Esophagus (tissue), 2 donors: ENCODE measurements around the gene TPO. TPM values are rescaled to one million over a fixed set of nuclear protein-coding genes. Genes with fewer than 3 reads are reported as not detected.

Experiments
- H3K27ac ChIP-seq, 2 donors: one replicate each; pipeline ENCODE4 v1.5.1; 2013; ENCODE audit warnings: low read depth in 2 of 2, mild to moderate bottlenecking in 2 of 2, inconsistent platforms in 1 of 2, low read length in 1 of 2, moderate library complexity in 1 of 2
- H3K27me3 ChIP-seq, 2 donors: one replicate each; pipeline ENCODE4 v1.6.1; 2013; ENCODE audit warnings: low read length in 2 of 2, control low read depth in 1 of 2, mild to moderate bottlenecking in 1 of 2; ENCODE audit not compliant: insufficient read depth in 2 of 2, control insufficient read depth in 1 of 2
- H3K36me3 ChIP-seq, 2 donors: one replicate each; pipeline ENCODE4 v1.6.1; 2013; ENCODE audit warnings: low read length in 1 of 2; ENCODE audit not compliant: control insufficient read depth in 2 of 2, insufficient read depth in 2 of 2
- H3K4me1 ChIP-seq, 2 donors: one replicate each; pipeline ENCODE4 v1.6.1; 2013; ENCODE audit warnings: low read length in 1 of 2; ENCODE audit not compliant: control insufficient read depth in 2 of 2, insufficient read depth in 2 of 2
- H3K4me3 ChIP-seq, 2 donors: one replicate each; pipeline ENCODE4 v1.5.1; 2013; ENCODE audit warnings: low read length in 2 of 2, mild to moderate bottlenecking in 2 of 2, low read depth in 1 of 2, moderate library complexity in 1 of 2
- H3K9me3 ChIP-seq, 2 donors: one replicate each; pipeline ENCODE4 v1.6.1; 2013; ENCODE audit warnings: mild to moderate bottlenecking in 2 of 2, low read depth in 1 of 2, low read length in 1 of 2, moderate library complexity in 1 of 2; ENCODE audit not compliant: control insufficient read depth in 2 of 2, insufficient read depth in 1 of 2
- WGBS, 2 donors: extraction: QIAGEN DNeasy Blood & Tissue Kit; methylation state at CpG; one replicate each; pipeline ENCODE4 v1.1.7; 2013; 5-methylcytosine and 5-hydroxymethylcytosine counted together
- polyA plus RNA-seq, 2 donors: library from polyadenylated mRNA; stranded (reverse); fragments of 200-250 nt; gene quantifications; one replicate each; pipeline ENCODE4 v1.2.3, GENCODE V29; 2013
- donor health status: healthy with polysubstance abuse.
- donor health status: Bipolar disorder and iron deficiency.

Gene TPO
- polyA plus RNA-seq, 2 donors, result 1.3 to 1.5 TPM

GRCh38 chr2:1420746-1421480 lies 7.7 kb downstream of the TPO start:
- Histone ChIP-seq H3K36me3 (no peaks in the 10 kb centered on the region), H3K4me1 (peaks cover 0 to 2% of the 10 kb centered on the region in 2 donors), H3K27ac (no peak overlapping the region), H3K27me3 (no peaks in the 10 kb centered on the region), H3K9me3 (no peaks in the 10 kb centered on the region), H3K4me3 (no peak overlapping the region)
- WGBS, 2 donors, result 85% methylated on average over 23 of the region's 23 CpGs

- Histone ChIP-seq H3K4me1 (peaks cover 0 to 2% of the 10 kb centered on the region in 2 donors), H3K4me3 (no peak overlapping the region), H3K36me3 (no peaks in the 10 kb centered on the region), H3K9me3 (no peaks in the 10 kb centered on the region), H3K27ac (no peak overlapping the region), H3K27me3 (no peaks in the 10 kb centered on the region)
- 84 to 88% methylated on average over 14 of the region's 14 CpGs for WGBS, 2 donors
These were observed 8.5 kb downstream of the TPO start for GRCh38 chr2:1421731-1422130.

GRCh38 chr2:1422131-1422530 lies 8.9 kb downstream of the TPO start:
- Histone ChIP-seq H3K9me3 (no peaks in the 10 kb centered on the region), H3K27me3 (no peaks in the 10 kb centered on the region), H3K27ac (no peak overlapping the region), H3K4me1 (peaks cover 0 to 2% of the 10 kb centered on the region in 2 donors), H3K36me3 (no peaks in the 10 kb centered on the region), H3K4me3 (no peak overlapping the region)
- WGBS, 2 donors, result 88 to 89% methylated on average over 22 of the region's 22 CpGs

- Histone ChIP-seq H3K27ac (no peak overlapping the region), H3K27me3 (no peaks in the 10 kb centered on the region), H3K36me3 (no peaks in the 10 kb centered on the region), H3K4me3 (no peak overlapping the region), H3K4me1 (peaks cover 0 to 2% of the 10 kb centered on the region in 2 donors), H3K9me3 (no peaks in the 10 kb centered on the region)
- WGBS, 2 donors, result 88 to 92% methylated on average over 26 of the region's 26 CpGs
These were observed 9.5 kb downstream of the TPO start for GRCh38 chr2:1422716-1423285.

GRCh38 chr2:1427086-1427485 lies 13.8 kb downstream of the TPO start:
- H3K9me3 ChIP-seq, result no peaks in the 10 kb centered on the region
- no peaks in the 10 kb centered on the region for H3K27me3 ChIP-seq
- 83 to 91% methylated on average over 3 of the region's 3 CpGs for WGBS, 2 donors
- H3K36me3 ChIP-seq, result no peaks in the 10 kb centered on the region
- no peak overlapping the region for H3K27ac ChIP-seq
- no peaks in the 10 kb centered on the region for H3K4me1 ChIP-seq
- H3K4me3 ChIP-seq, result no peak overlapping the region

- Histone ChIP-seq H3K36me3 (no peaks in the 10 kb centered on the region), H3K27me3 (no peaks in the 10 kb centered on the region), H3K9me3 (no peaks in the 10 kb centered on the region), H3K27ac (no peak overlapping the region), H3K4me3 (no peak overlapping the region), H3K4me1 (no peaks in the 10 kb centered on the region)
- WGBS, 2 donors, result 80 to 84% methylated on average over 2 of the region's 2 CpGs
These were observed 16.6 kb downstream of the TPO start for GRCh38 chr2:1429895-1430294.

- no peaks in the 10 kb centered on the region for H3K36me3 ChIP-seq
- WGBS, 2 donors, result 77 to 88% methylated on average over 2 of the region's 2 CpGs
- no peak overlapping the region for H3K27ac ChIP-seq
- H3K4me3 ChIP-seq, result no peak overlapping the region
- H3K27me3 ChIP-seq, result no peaks in the 10 kb centered on the region
- H3K9me3 ChIP-seq, result no peaks in the 10 kb centered on the region
- no peaks in the 10 kb centered on the region for H3K4me1 ChIP-seq
These were observed 17.2 kb downstream of the TPO start for GRCh38 chr2:1430491-1430890.

GRCh38 chr2:1431886-1432400 lies 18.7 kb downstream of the TPO start:
- H3K9me3 ChIP-seq, result no peaks in the 10 kb centered on the region
- WGBS, 2 donors, result 82 to 94% methylated on average over 6 of the region's 6 CpGs
- H3K27me3 ChIP-seq, result no peaks in the 10 kb centered on the region
- no peaks in the 10 kb centered on the region for H3K36me3 ChIP-seq
- no peak overlapping the region for H3K4me3 ChIP-seq
- no peaks in the 10 kb centered on the region for H3K4me1 ChIP-seq
- no peak overlapping the region for H3K27ac ChIP-seq

GRCh38 chr2:1432726-1433125 lies 19.5 kb downstream of the TPO start:
- no peak overlapping the region for H3K27ac ChIP-seq
- WGBS, 2 donors, result 81 to 83% methylated on average over 2 of the region's 2 CpGs

GRCh38 chr2:1436369-1436768 lies 23.1 kb downstream of the TPO start:
- no peak overlapping the region for H3K4me3 ChIP-seq
- no peak overlapping the region for H3K27ac ChIP-seq
- H3K4me1 ChIP-seq, result no peaks in the 10 kb centered on the region
- 85 to 93% methylated on average over 9 of the region's 9 CpGs for WGBS, 2 donors
- no peaks in the 10 kb centered on the region for H3K36me3 ChIP-seq
- H3K9me3 ChIP-seq, result peaks cover 2 to 4% of the 10 kb centered on the region in 2 donors
- no peaks in the 10 kb centered on the region for H3K27me3 ChIP-seq

More at GRCh38 chr2:1432726-1433125, 19.5 kb downstream of the TPO start:
- H3K9me3 ChIP-seq, result no peaks in the 10 kb centered on the region
- H3K27me3 ChIP-seq, result no peaks in the 10 kb centered on the region
- H3K4me3 ChIP-seq, result no peak overlapping the region
- no peaks in the 10 kb centered on the region for H3K36me3 ChIP-seq
- H3K4me1 ChIP-seq, result no peaks in the 10 kb centered on the region
